SK-N-MC (cell line): Measurements from ENCODE around the gene HBS1L.

ENCODE experiments used
- EZH2 ChIP-seq: fragments of 200-600 bp; sonication (generic); IDR thresholded peaks from one replicate; pipeline ENCODE4 v1.6.1; 2017; ENCODE audit warnings: antibody characterized with exemption
- FOXP2 ChIP-seq: optimal IDR thresholded peaks from 2 replicates; pipeline ENCODE3; 2011; ENCODE audit warnings: mild to moderate bottlenecking, moderate library complexity; ENCODE audit not compliant: insufficient read depth; ENCODE audit errors: extremely low read length, control extremely low read depth
- POLR2AphosphoS5 ChIP-seq: IDR thresholded peaks from 2 replicates; pipeline ENCODE4 v1.6.1; 2012; ENCODE audit warnings: mild to moderate bottlenecking, low read depth, low read length, borderline replicate concordance

DNA sequence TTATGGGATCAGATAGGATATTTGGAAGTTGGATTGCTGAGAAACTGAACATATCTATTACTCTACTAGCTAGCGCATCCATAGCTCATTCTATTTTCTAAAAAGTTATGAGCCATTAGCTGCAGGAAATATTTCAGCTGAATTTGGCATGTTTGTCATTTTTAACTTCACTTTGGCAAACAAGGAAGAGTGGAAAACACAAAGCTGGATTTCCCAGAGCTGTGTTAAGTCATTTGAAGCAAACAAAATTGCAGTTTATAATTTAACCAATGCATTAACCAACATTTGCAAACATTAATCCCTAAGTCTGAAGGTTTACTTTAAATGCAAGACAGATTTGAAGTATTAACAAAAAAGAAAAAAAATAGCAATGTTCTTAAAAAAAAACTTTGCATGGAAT is 105.9 kb downstream of the HBS1L start:
- TF ChIP-seq POLR2AphosphoS5 (no peak), EZH2 (no peak), FOXP2 (no peak)
